ENCODE results near the gene OSBPL8.

Gene OSBPL8

DNA sequence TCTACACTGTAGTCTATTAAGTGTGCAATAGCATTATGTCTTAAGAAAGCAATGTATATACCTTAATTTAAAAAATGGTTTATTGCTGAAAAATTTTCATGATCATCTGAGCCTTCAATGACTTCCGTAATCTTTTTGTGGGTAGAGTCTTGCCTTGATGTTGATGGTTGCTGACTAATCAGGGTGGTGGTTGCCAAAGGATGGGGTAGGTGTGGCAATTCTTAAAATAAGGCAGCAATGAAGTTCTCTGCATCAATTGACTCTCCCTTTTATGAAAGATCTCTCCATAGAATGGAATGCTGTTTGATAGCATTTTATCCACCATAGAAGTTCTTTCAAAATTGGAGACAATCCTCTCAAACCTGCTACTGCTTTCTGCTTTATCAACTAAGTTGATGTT, 252.5 kb downstream of the OSBPL8 start:
- DNase-seq (ENCODE audit: low read depth in 2 of 2) = no peak

DNA sequence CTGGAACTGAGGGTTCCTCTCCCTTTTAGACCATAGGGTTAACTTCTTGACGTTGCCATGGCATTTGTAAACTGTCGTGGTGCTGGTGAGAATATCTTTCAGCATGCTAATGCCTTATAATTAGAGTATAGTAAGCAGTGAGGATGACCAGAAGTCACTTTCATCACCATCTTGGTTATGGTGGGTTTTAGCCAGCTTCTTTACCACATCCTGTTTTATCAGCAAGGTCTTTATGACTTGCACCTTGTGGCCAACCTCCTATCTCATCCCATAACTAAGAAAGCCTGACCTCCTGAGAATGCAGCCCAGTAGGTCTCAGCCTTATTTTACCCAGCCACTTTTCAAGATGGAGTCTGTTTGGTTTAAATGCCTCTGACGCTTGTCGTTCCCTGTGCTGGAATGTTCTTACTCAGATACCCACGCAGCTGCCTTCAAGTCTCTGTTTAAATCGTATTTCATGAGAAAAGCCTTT, 255.5 kb downstream of the OSBPL8 start:
- DNase-seq (ENCODE audit: low read depth in 2 of 2) = peak in 1 of 2 donors; percentile 7

DNA sequence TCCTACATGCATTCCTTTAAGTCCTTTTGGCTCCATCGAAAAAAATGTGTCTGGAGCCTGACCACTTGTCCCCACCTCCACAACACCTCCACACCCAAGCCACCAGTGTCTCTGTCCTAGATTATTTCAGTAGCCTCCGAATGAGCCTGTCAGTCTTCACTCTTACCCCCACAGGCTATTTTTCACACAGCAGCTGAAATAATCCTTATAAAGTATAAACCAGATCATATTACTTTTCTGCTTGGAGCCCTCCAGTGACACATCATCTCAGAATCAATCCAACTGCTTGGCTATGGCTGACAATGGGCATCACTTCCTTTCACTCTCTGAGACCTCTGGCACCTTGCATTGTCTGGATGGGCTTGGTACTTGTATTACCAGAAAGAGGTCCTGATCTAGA, 256.2 kb downstream of the OSBPL8 start:
- no peak for DNase-seq (ENCODE audit: low read depth in 2 of 2)

All from stimulated activated CD8-positive, alpha-beta memory T cell treated with anti-CD3 and anti-CD28 coated beads, Interleukin-15, amount 100 ng/mL, for 48 hours (primary cell).